ENCODE results near the gene RNLS.

RNLS gene

GRCh38 chr10:88466786-88467185 is 116.3 kb downstream of the RNLS start:
- TF ChIP-seq POLR2A (IDR thresholded peaks at IDR 0.05; ENCODE audit: extremely low read depth, insufficient read length): no peak
- no peak for TF ChIP-seq CTCF (IDR thresholded peaks at IDR 0.05; ENCODE audit: low read depth, low read length)
- TF ChIP-seq MYC (IDR thresholded peaks at IDR 0.05; ENCODE audit: low read depth, low read length): no peak
- TF ChIP-seq MAX (IDR thresholded peaks at IDR 0.05; ENCODE audit: low read depth, low read length): no peak
- H3K4me3 ChIP-seq (ENCODE audit: low read depth, low read length): no peak overlapping the region
- DNase-seq (ENCODE audit: low read depth): no peak

- TF ChIP-seq MYC (IDR thresholded peaks at IDR 0.05; ENCODE audit: low read depth, low read length) (no peak), MAX (IDR thresholded peaks at IDR 0.05; ENCODE audit: low read depth, low read length) (no peak), POLR2A (IDR thresholded peaks at IDR 0.05; ENCODE audit: extremely low read depth, insufficient read length) (no peak), CTCF (IDR thresholded peaks at IDR 0.05; ENCODE audit: low read depth, low read length) (no peak)
- no peak overlapping the region for H3K4me3 ChIP-seq (ENCODE audit: low read depth, low read length)
- DNase-seq (ENCODE audit: low read depth): no peak
These were observed 117.4 kb downstream of the RNLS start for GRCh38 chr10:88465765-88466164.

GRCh38 chr10:88463811-88464210 is 119.3 kb downstream of the RNLS start:
- TF ChIP-seq MAX (IDR thresholded peaks at IDR 0.05; ENCODE audit: low read depth, low read length) (no peak), MYC (IDR thresholded peaks at IDR 0.05; ENCODE audit: low read depth, low read length) (no peak), POLR2A (IDR thresholded peaks at IDR 0.05; ENCODE audit: extremely low read depth, insufficient read length) (no peak), CTCF (IDR thresholded peaks at IDR 0.05; ENCODE audit: low read depth, low read length) (no peak)
- H3K4me3 ChIP-seq (ENCODE audit: low read depth, low read length): no peak overlapping the region
- no peak for DNase-seq (ENCODE audit: low read depth)

- DNase-seq (ENCODE audit: low read depth): no peak
- H3K4me3 ChIP-seq (ENCODE audit: low read depth, low read length): no peak overlapping the region
- TF ChIP-seq POLR2A (IDR thresholded peaks at IDR 0.05; ENCODE audit: extremely low read depth, insufficient read length) (no peak), MAX (IDR thresholded peaks at IDR 0.05; ENCODE audit: low read depth, low read length) (no peak), CTCF (IDR thresholded peaks at IDR 0.05; ENCODE audit: low read depth, low read length) (no peak), MYC (IDR thresholded peaks at IDR 0.05; ENCODE audit: low read depth, low read length) (no peak)
These were observed 121.7 kb downstream of the RNLS start for GRCh38 chr10:88461426-88461825.

- H3K4me3 ChIP-seq (ENCODE audit: low read depth, low read length): no peak overlapping the region
- DNase-seq (ENCODE audit: low read depth): no peak
- TF ChIP-seq POLR2A (IDR thresholded peaks at IDR 0.05; ENCODE audit: extremely low read depth, insufficient read length) (no peak), MAX (IDR thresholded peaks at IDR 0.05; ENCODE audit: low read depth, low read length) (no peak), CTCF (IDR thresholded peaks at IDR 0.05; ENCODE audit: low read depth, low read length) (no peak), MYC (IDR thresholded peaks at IDR 0.05; ENCODE audit: low read depth, low read length) (no peak)
These were observed 123.6 kb downstream of the RNLS start for GRCh38 chr10:88459530-88459929.

- TF ChIP-seq CTCF (IDR thresholded peaks at IDR 0.05; ENCODE audit: low read depth, low read length) (no peak), POLR2A (IDR thresholded peaks at IDR 0.05; ENCODE audit: extremely low read depth, insufficient read length) (no peak), MAX (IDR thresholded peaks at IDR 0.05; ENCODE audit: low read depth, low read length) (no peak), MYC (IDR thresholded peaks at IDR 0.05; ENCODE audit: low read depth, low read length) (no peak)
- no peak for DNase-seq (ENCODE audit: low read depth)
- no peak overlapping the region for H3K4me3 ChIP-seq (ENCODE audit: low read depth, low read length)
These were observed 124.9 kb downstream of the RNLS start for GRCh38 chr10:88458209-88458608.
